CD14-positive monocyte (primary cell): ENCODE measurements around the gene MYBPHL. TPM values are rescaled to one million over a fixed set of nuclear protein-coding genes. Genes with fewer than 3 reads are reported as not detected.

Experiments used
- DNase-seq, 3 donors: peaks; one replicate each; pipeline ENCODE4 v3.0.0-alpha.2; 2011 to 2022
- H2AFZ ChIP-seq: 2 replicates; pipeline ENCODE4 v1.6.0; 2012; ENCODE audit warnings: mild to moderate bottlenecking, low read depth, low read length, inconsistent platforms; ENCODE audit not compliant: insufficient read depth, poor library complexity, severe bottlenecking
- H3K27ac ChIP-seq, 2 donors: 1 replicate in 1 of 2; 2 replicates in 1 of 2; pipeline ENCODE4 v1.5.1; 2012 to 2013; ENCODE audit warnings: low read length in 2 of 2, control low read depth in 1 of 2, inconsistent platforms in 1 of 2, low read depth in 1 of 2, mild to moderate bottlenecking in 1 of 2
- H3K27me3 ChIP-seq, 2 donors: one replicate each; pipeline versions ENCODE4 v1.6.0 to v1.6.1; 2011 to 2013; ENCODE audit warnings: low read length in 2 of 2; ENCODE audit not compliant: control insufficient read depth in 2 of 2, insufficient read depth in 2 of 2
- H3K36me3 ChIP-seq, 2 donors: replicated peaks in 1 of 2; 1 replicate in 1 of 2; 2 replicates in 1 of 2; pipeline versions ENCODE4 v1.5.1 to v1.6.1; 2012 to 2013; ENCODE audit warnings: low read length in 2 of 2, control low read depth in 1 of 2, inconsistent platforms in 1 of 2, mild to moderate bottlenecking in 1 of 2; ENCODE audit not compliant: insufficient read depth in 2 of 2, control insufficient read depth in 1 of 2
- H3K4me1 ChIP-seq, 2 donors: 1 replicate in 1 of 2; 2 replicates in 1 of 2; pipeline versions ENCODE4 v1.5.1 to v1.6.1; 2012 to 2013; ENCODE audit warnings: low read length in 2 of 2, control low read depth in 1 of 2, inconsistent platforms in 1 of 2, mild to moderate bottlenecking in 1 of 2, moderate library complexity in 1 of 2; ENCODE audit not compliant: insufficient read depth in 2 of 2, control insufficient read depth in 1 of 2
- H3K4me2 ChIP-seq: replicated peaks from 2 replicates; pipeline ENCODE3; 2012; ENCODE audit warnings: low read length, moderate library complexity, mild to moderate bottlenecking; ENCODE audit not compliant: poor library complexity, severe bottlenecking; ENCODE audit errors: extremely low read depth
- H3K4me3 ChIP-seq, 3 experiments: fragments of 200-600 bp in 1 of 3; sonication (generic) in 1 of 3; replicated peaks in 1 of 3; 1 replicate in 2 of 3; 2 replicates in 1 of 3; pipeline ENCODE4 v1.5.1; 2011 to 2013; ENCODE audit warnings: low read length in 3 of 3, mild to moderate bottlenecking in 3 of 3, control low read depth in 2 of 3, low read depth in 2 of 3, inconsistent platforms in 1 of 3, moderate library complexity in 1 of 3
- H3K79me2 ChIP-seq: 2 replicates; pipeline ENCODE4 v1.6.0; 2012; ENCODE audit warnings: mild to moderate bottlenecking, control low read depth, inconsistent platforms, low read length, moderate library complexity; ENCODE audit not compliant: insufficient read depth
- H3K9ac ChIP-seq: 2 replicates; pipeline ENCODE4 v1.6.0; 2017; ENCODE audit warnings: low read length, mild to moderate bottlenecking; ENCODE audit not compliant: insufficient read depth, poor library complexity, severe bottlenecking
- H3K9me3 ChIP-seq, 2 donors: replicated peaks in 1 of 2; 1 replicate in 1 of 2; 2 replicates in 1 of 2; pipeline versions ENCODE4 v1.5.1 to v1.6.1; 2012 to 2013; ENCODE audit warnings: low read length in 2 of 2, control low read depth in 1 of 2; ENCODE audit not compliant: control insufficient read depth in 1 of 2, insufficient read depth in 1 of 2
- H4K20me1 ChIP-seq: 2 replicates; pipeline ENCODE4 v1.6.0; 2012; ENCODE audit warnings: mild to moderate bottlenecking, low read length, control low read depth, moderate library complexity; ENCODE audit not compliant: insufficient read depth
- H3K27ac Mint-ChIP-seq, 7 donors: one replicate each; pipeline ENCODE4 v1.8.0; 2020; ENCODE audit warnings: mild to moderate bottlenecking in 7 of 7, mixed read lengths in 7 of 7, moderate library complexity in 6 of 7, inconsistent platforms in 2 of 7
- H3K27me3 Mint-ChIP-seq, 3 donors: one replicate each; pipeline ENCODE4 v1.8.0; 2021 to 2022; ENCODE audit warnings: low read depth in 3 of 3, mild to moderate bottlenecking in 3 of 3, mixed read lengths in 3 of 3, moderate library complexity in 3 of 3, inconsistent platforms in 1 of 3
- H3K36me3 Mint-ChIP-seq, 2 donors: one replicate each; pipeline ENCODE4 v1.8.0; 2020; ENCODE audit warnings: mixed read lengths in 2 of 2, inconsistent platforms in 1 of 2, mild to moderate bottlenecking in 1 of 2
- H3K4me1 Mint-ChIP-seq: one replicate; pipeline ENCODE4 v1.8.0; 2020; ENCODE audit warnings: mild to moderate bottlenecking, mixed read lengths
- H3K4me3 Mint-ChIP-seq, 2 donors: one replicate each; pipeline ENCODE4 v1.8.0; 2020; ENCODE audit warnings: mild to moderate bottlenecking in 2 of 2, mixed read lengths in 2 of 2, moderate library complexity in 1 of 2
- H3K9me3 Mint-ChIP-seq, 7 donors: one replicate each; pipeline ENCODE4 v1.8.0; 2020 to 2022; ENCODE audit warnings: mixed read lengths in 7 of 7, mild to moderate bottlenecking in 6 of 7, moderate library complexity in 6 of 7, inconsistent platforms in 2 of 7
- WGBS: methylation state at CpG from one replicate; pipeline ENCODE4 v1.1.5; 2013; ENCODE audit warnings: missing lambda C conversion rate; ENCODE audit not compliant: insufficient coverage; 5-methylcytosine and 5-hydroxymethylcytosine counted together
- intact Hi-C, 2 donors: fragments of 100-400 bp; cut with micrococcal nuclease; formaldehyde crosslinking; loops; one replicate each; pipeline versions ENCODE4 v1.15.0 to v1.15.1; 2023
- polyA plus RNA-seq, 3 donors: library from polyadenylated mRNA; depleted of rRNA in 1 of 3; unstranded in 2 of 3; stranded (reverse) in 1 of 3; fragments of 300-500 nt in 2 of 3; fragments of >200 nt in 1 of 3; fragmentation: Illumina TruSeq in 2 of 3; gene quantifications; 1 replicate in 2 of 3; 2 replicates in 1 of 3; pipeline ENCODE4 v1.2.3, GENCODE V29; 2012 to 2021
- TF ChIP-seq, protein P1 (sequence below): fragments of 200-600 bp; IDR thresholded peaks from one replicate; pipeline ENCODE4 v1.8.0; 2022; ENCODE audit warnings: antibody characterized with exemption, mild to moderate bottlenecking

Gene MYBPHL
- polyA plus RNA-seq, 3 donors: 0.13 TPM; not detected in 2

DNA sequence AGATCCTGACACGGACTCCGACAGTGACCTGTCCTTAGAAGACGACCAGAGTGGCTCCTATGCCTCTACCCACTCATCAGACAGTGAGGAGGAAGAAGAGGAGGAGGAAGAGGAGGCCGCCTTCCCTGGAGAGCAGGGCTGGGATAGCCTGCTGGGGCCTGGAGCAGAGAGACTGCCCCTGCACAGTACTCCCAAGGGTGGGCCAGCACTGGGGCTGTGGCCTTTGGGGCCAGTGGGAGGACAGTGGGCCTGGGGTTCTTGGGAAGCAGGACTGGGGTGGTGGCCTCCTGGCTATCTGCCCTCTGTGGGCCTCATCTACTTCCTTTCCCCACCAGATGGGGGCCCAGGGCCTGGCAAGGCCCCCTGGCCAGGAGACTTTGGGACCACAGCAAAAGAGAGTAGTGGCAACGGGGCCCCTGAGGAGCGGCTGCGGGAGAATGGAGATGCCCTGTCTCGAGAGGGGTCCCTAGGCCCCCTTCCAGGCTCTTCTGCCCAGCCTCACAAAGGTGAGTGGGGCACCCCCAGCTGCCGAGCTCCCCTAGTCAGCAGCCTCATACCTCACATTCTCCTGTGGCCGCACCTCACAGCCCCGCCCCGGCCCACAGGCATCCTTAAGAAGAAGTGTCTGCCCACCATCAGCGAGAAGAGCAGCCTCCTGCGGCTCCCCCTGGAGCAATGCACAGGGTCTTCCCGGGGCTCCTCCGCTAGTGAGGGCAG is 33.8 kb downstream of the MYBPHL start:
- TF ChIP-seq, protein P1, sequence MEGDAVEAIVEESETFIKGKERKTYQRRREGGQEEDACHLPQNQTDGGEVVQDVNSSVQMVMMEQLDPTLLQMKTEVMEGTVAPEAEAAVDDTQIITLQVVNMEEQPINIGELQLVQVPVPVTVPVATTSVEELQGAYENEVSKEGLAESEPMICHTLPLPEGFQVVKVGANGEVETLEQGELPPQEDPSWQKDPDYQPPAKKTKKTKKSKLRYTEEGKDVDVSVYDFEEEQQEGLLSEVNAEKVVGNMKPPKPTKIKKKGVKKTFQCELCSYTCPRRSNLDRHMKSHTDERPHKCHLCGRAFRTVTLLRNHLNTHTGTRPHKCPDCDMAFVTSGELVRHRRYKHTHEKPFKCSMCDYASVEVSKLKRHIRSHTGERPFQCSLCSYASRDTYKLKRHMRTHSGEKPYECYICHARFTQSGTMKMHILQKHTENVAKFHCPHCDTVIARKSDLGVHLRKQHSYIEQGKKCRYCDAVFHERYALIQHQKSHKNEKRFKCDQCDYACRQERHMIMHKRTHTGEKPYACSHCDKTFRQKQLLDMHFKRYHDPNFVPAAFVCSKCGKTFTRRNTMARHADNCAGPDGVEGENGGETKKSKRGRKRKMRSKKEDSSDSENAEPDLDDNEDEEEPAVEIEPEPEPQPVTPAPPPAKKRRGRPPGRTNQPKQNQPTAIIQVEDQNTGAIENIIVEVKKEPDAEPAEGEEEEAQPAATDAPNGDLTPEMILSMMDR: no peak
- no peak overlapping the region for H3K9ac ChIP-seq
- H3K4me1 ChIP-seq: peaks cover 12 to 24% of the 10 kb centered on the region in 2 donors
- no peak overlapping the region for H2AFZ ChIP-seq
- H3K79me2 ChIP-seq: no peaks in the 10 kb centered on the region
- Mint-ChIP-seq H3K27ac (no peak overlapping the region), H3K4me1 (peaks cover 26% of the 10 kb centered on the region), H3K36me3 (peaks cover 0 to 4% of the 10 kb centered on the region in 2 donors), H3K27me3 (peaks cover 6 to 10% (median 8%) of the 10 kb centered on the region in 3 donors), H3K9me3 (no peaks in the 10 kb centered on the region), H3K4me3 (no peak overlapping the region)
- intact Hi-C loops: loop anchor here in 1 of 2 donors (10.0 kb wide), 1 partner anchor 262 kb away; the partner anchor contains the start of gene GPR61
- DNase-seq: no peak
- no peaks in the 10 kb centered on the region for H3K9me3 ChIP-seq
- H4K20me1 ChIP-seq: no peaks in the 10 kb centered on the region
- no peaks in the 10 kb centered on the region for H3K27me3 ChIP-seq
- no peak overlapping the region for H3K27ac ChIP-seq
- peaks cover 0 to 2% of the 10 kb centered on the region in 2 donors for H3K36me3 ChIP-seq
- WGBS: 90% methylated on average over 12 of the region's 16 CpGs
- no peak overlapping the region for H3K4me3 ChIP-seq
- no peak overlapping the region for H3K4me2 ChIP-seq

DNA sequence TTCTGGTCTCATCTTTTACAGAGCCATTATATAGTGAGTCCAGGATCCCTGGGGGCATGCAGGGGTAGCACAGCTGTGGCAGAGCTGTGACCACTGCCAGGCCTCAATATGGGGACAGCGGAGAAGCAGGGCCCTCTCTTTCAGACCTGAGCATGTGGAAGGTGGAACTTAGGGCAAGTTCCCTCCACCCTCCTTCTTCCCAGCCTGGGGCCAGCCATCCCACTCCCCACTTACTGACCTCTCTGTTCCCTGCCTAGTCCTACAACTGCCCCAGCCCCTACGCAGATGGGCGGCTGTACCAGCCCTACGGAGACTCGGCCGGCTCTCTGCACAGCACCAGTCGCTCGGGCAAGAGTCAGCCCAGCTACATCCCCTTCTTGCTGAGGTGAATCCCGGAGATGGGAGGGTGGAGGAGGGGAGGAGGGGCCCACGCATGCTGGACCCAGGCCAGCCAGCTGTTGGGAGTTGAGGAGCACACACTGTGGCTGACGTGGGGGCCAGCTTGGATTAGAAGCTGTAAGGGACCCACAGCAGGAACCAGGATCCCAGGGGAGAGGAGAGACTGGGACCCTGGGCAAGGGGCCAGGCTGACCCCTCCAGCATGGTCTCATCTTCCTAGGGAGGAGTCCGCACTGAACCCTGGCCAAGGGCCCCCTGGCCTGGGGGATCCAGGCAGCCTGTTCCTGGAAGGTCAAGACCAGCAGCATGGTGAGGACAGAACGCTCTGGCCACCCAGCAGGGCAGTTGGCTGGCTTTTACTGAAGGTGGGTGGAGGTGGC is 34.6 kb downstream of the MYBPHL start:
- intact Hi-C loops: loop anchor here in 1 of 2 donors (10.0 kb wide), 1 partner anchor 263 kb away; the partner anchor contains the start of gene GPR61

More for the DNA sequence above, 34.6 kb downstream of the MYBPHL start:
- DNase-seq: no peak
- H3K4me3 ChIP-seq: no peak overlapping the region
- H3K4me3 Mint-ChIP-seq: no peak overlapping the region
- H3K4me1 Mint-ChIP-seq: peaks cover 22% of the 10 kb centered on the region
- no peak overlapping the region for H3K27ac ChIP-seq
- WGBS: 95% methylated on average over 5 of the region's 13 CpGs
- H4K20me1 ChIP-seq: no peaks in the 10 kb centered on the region
- no peaks in the 10 kb centered on the region for H3K36me3 ChIP-seq
- no peaks in the 10 kb centered on the region for H3K9me3 ChIP-seq
- TF ChIP-seq, protein P1: no peak
- H3K27ac Mint-ChIP-seq: no peak overlapping the region
- H3K27me3 Mint-ChIP-seq: peaks cover 6 to 10% (median 8%) of the 10 kb centered on the region in 3 donors
- H3K36me3 Mint-ChIP-seq: peaks cover 0 to 4% of the 10 kb centered on the region in 2 donors
- H3K4me2 ChIP-seq: no peak overlapping the region
- no peaks in the 10 kb centered on the region for H3K27me3 ChIP-seq
- no peaks in the 10 kb centered on the region for H3K79me2 ChIP-seq
- H3K9ac ChIP-seq: no peak overlapping the region
- no peak overlapping the region for H2AFZ ChIP-seq
- peaks cover 10 to 20% of the 10 kb centered on the region in 2 donors for H3K4me1 ChIP-seq
- H3K9me3 Mint-ChIP-seq: no peaks in the 10 kb centered on the region
